B cell (primary cell): ENCODE measurements around the gene WDR86. TPM values are rescaled to one million over a fixed set of nuclear protein-coding genes. Genes with fewer than 3 reads are reported as not detected.

Experiments used
- ATAC-seq: fragments of 200-7000 bp; cut with Tn5 transposase; one replicate; pipeline ENCODE4 v1.10.0; 2021; ENCODE audit warnings: low read depth, mild to moderate bottlenecking, moderate number of reproducible peaks, moderate library complexity
- CTCF ChIA-PET: fragments of 350-600 bp; sonication (Branson Sonifier 250); formaldehyde crosslinking; loops from one replicate; lab custom pipeline; 2021; ENCODE audit warnings: antibody characterized with exemption, inconsistent platforms; lab: Charles Lee
- POLR2A ChIA-PET: fragments of 350-600 bp; sonication (Branson Sonifier 250); formaldehyde crosslinking; loops from one replicate; lab custom pipeline; 2021; ENCODE audit warnings: antibody characterized with exemption; lab: Charles Lee
- DNase-seq: peaks from one replicate; pipeline ENCODE4 v3.0.0; 2013
- H2AFZ ChIP-seq: 2 replicates; pipeline ENCODE4 v1.6.1; 2012; ENCODE audit warnings: mild to moderate bottlenecking, low read depth, low read length; ENCODE audit not compliant: insufficient read depth, poor library complexity, severe bottlenecking
- H3K27ac ChIP-seq, 2 donors: 1 replicate in 1 of 2; 2 replicates in 1 of 2; pipeline ENCODE4 v1.5.1; 2012 to 2013; ENCODE audit warnings: low read length in 2 of 2, mild to moderate bottlenecking in 2 of 2, moderate library complexity in 1 of 2
- H3K27me3 ChIP-seq, 4 experiments: fragments of 200-600 bp in 1 of 4; sonication (generic) in 1 of 4; replicated peaks in 1 of 4; 1 replicate in 2 of 4; 2 replicates in 2 of 4; pipeline versions ENCODE4 v1.6.1 to v1.7.0; 2013 to 2016; ENCODE audit warnings: low read length in 3 of 4, mild to moderate bottlenecking in 2 of 4, mixed read lengths in 1 of 4, moderate library complexity in 1 of 4; ENCODE audit not compliant: insufficient read depth in 4 of 4, control insufficient read depth in 3 of 4; ENCODE audit errors: control extremely low read depth in 1 of 4
- H3K36me3 ChIP-seq, 2 experiments: replicated peaks in 1 of 2; 1 replicate in 1 of 2; 2 replicates in 1 of 2; pipeline versions ENCODE4 v1.6.1 to v1.7.1; 2013; ENCODE audit warnings: low read length in 1 of 2; ENCODE audit not compliant: insufficient read depth in 2 of 2, control insufficient read depth in 1 of 2; ENCODE audit errors: control extremely low read depth in 1 of 2, extremely low read depth in 1 of 2
- H3K4me1 ChIP-seq, 2 donors: fragments of 200-600 bp in 1 of 2; sonication (generic) in 1 of 2; 1 replicate in 1 of 2; 2 replicates in 1 of 2; pipeline versions ENCODE4 v1.5.1 to v1.6.1; 2013 to 2017; ENCODE audit warnings: low read length in 2 of 2; ENCODE audit not compliant: control insufficient read depth in 2 of 2, insufficient read depth in 2 of 2
- H3K4me2 ChIP-seq: replicated peaks from 2 replicates; pipeline ENCODE3; 2012; ENCODE audit warnings: mild to moderate bottlenecking, low read depth, low read length; ENCODE audit not compliant: poor library complexity, severe bottlenecking
- H3K4me3 ChIP-seq, 5 experiments: fragments of 200-600 bp in 1 of 5; sonication (generic) in 1 of 5; 1 replicate in 3 of 5; 2 replicates in 2 of 5; pipeline versions ENCODE4 v1.5.1 to v1.7.0; 2011 to 2016; ENCODE audit warnings: low read length in 4 of 5, mild to moderate bottlenecking in 4 of 5, low read depth in 2 of 5, control low read depth in 1 of 5, moderate library complexity in 1 of 5; ENCODE audit not compliant: insufficient read depth in 1 of 5; ENCODE audit errors: control extremely low read depth in 1 of 5, extremely low read depth in 1 of 5
- H3K79me2 ChIP-seq: fragments of 200-600 bp; sonication (generic); one replicate; pipeline ENCODE4 v1.6.0; 2016; ENCODE audit warnings: low read length; ENCODE audit not compliant: control insufficient read depth, insufficient read depth
- H3K9ac ChIP-seq: fragments of 200-600 bp; sonication (generic); 2 replicates; pipeline ENCODE4 v1.6.1; 2017; ENCODE audit warnings: mild to moderate bottlenecking, low read length, moderate library complexity
- H3K9me3 ChIP-seq, 3 donors: one replicate each; pipeline versions ENCODE4 v1.6.1 to v1.7.1; 2013; ENCODE audit warnings: low read length in 2 of 3; ENCODE audit not compliant: control insufficient read depth in 2 of 3, insufficient read depth in 1 of 3; ENCODE audit errors: control extremely low read depth in 1 of 3
- H4K20me1 ChIP-seq: 2 replicates; pipeline ENCODE4 v1.6.0; 2012; ENCODE audit warnings: mild to moderate bottlenecking, low read length; ENCODE audit not compliant: insufficient read depth, control insufficient read depth, poor library complexity, severe bottlenecking
- H3K27ac Mint-ChIP-seq: one replicate; pipeline ENCODE4 v1.8.0; 2021; ENCODE audit warnings: mixed read lengths
- H3K27me3 Mint-ChIP-seq: one replicate; pipeline ENCODE4 v1.8.0; 2021; ENCODE audit warnings: mixed read lengths
- H3K4me1 Mint-ChIP-seq: one replicate; pipeline ENCODE4 v1.8.0; 2021; ENCODE audit warnings: mixed read lengths
- H3K4me3 Mint-ChIP-seq: one replicate; pipeline ENCODE4 v1.8.0; 2021; ENCODE audit warnings: mixed read lengths
- H3K9me3 Mint-ChIP-seq: one replicate; pipeline ENCODE4 v1.8.0; 2022; ENCODE audit warnings: mixed read lengths; ENCODE audit not compliant: insufficient read depth
- CTCF ChIP-seq: fragments of 200-600 bp; IDR thresholded peaks from one replicate; pipeline ENCODE4 v1.8.0; 2022; ENCODE audit warnings: antibody characterized with exemption, mild to moderate bottlenecking
- EZH2 ChIP-seq: IDR thresholded peaks from 2 replicates; pipeline ENCODE4 v1.6.1; 2012; ENCODE audit warnings: borderline replicate concordance, low read depth, mild to moderate bottlenecking, moderate library complexity, low read length; ENCODE audit not compliant: insufficient read depth, poor library complexity, severe bottlenecking
- WGBS: methylation state at CpG from one replicate; pipeline ENCODE4 v1.1.5; 2013; ENCODE audit warnings: missing lambda C conversion rate; ENCODE audit not compliant: insufficient coverage; 5-methylcytosine and 5-hydroxymethylcytosine counted together
- intact Hi-C: fragments of 100-400 bp; cut with micrococcal nuclease; formaldehyde crosslinking; loops from one replicate; pipeline ENCODE4 v1.10.0; 2022
- polyA plus RNA-seq: library from polyadenylated mRNA; depleted of rRNA; stranded (reverse); fragments of >200 nt; gene quantifications from 2 replicates; pipeline ENCODE4 v1.2.3, GENCODE V29; 2012
- total RNA-seq, 2 donors: library from RNA; stranded (reverse); fragments of 120-200 nt in 1 of 2; gene quantifications; 1 replicate in 1 of 2; 2 replicates in 1 of 2; pipeline versions ENCODE4 v1.2.3 to v1.2.4, GENCODE V29; 2013 to 2022

Gene WDR86
- total and polyA plus RNA-seq, 2 donors (not counting 1 experiment from before 2014, with no cell fraction given), result 1.4 to 1.5 TPM

- H3K4me2 ChIP-seq, result peak overlapping the region; percentile 69
- H3K9ac ChIP-seq, result peak overlapping the region; percentile 5
- Mint-ChIP-seq H3K4me3 (no peak overlapping the region), H3K4me1 (peaks cover 45% of the 10 kb centered on the region), H3K9me3 (no peaks in the 10 kb centered on the region), H3K27me3 (no peaks in the 10 kb centered on the region), H3K27ac (no peak overlapping the region)
- peak overlapping the region; percentile 82 to 99 for H3K27ac ChIP-seq
- ChIA-PET CTCF (interaction anchor here (1.0 to 9.4 kb wide), 11 partner anchors 11 to 430 kb away, joined by 3 to 225 read pairs (median 8); partner anchors contain the start of gene NUB1), POLR2A (interaction anchor here (0.9 kb wide), 1 partner anchor 52 kb away, joined by 3 read pairs; no protein-coding TSS in a partner anchor)
- H3K4me3 ChIP-seq, result peak overlapping the region in 1 of 5 experiments; percentile 44
- peaks cover 36 to 41% of the 10 kb centered on the region in 2 donors for H3K4me1 ChIP-seq
- WGBS, result no CpG with 5 or more reads among the region's 5 CpGs
- intact Hi-C loops, result loop anchor here (5.0 to 10.0 kb wide), 2 partner anchors 675 to 918 kb away; partner anchors contain the start of gene GALNT11
- H3K79me2 ChIP-seq, result peaks cover 49% of the 10 kb centered on the region
- no peak for DNase-seq
- peaks cover 18 to 57% of the 10 kb centered on the region in 2 experiments for H3K36me3 ChIP-seq
- H4K20me1 ChIP-seq, result peaks cover 36% of the 10 kb centered on the region
- H3K9me3 ChIP-seq, result no peaks in the 10 kb centered on the region
- H2AFZ ChIP-seq, result no peak overlapping the region
- no peaks in the 10 kb centered on the region for H3K27me3 ChIP-seq
- TF ChIP-seq EZH2 (no peak), CTCF (no peak)
- no peak for ATAC-seq
These were observed 57.3 kb downstream of the WDR86 start for GRCh38 chr7:151352512-151352911.

GRCh38 chr7:151351967-151352366 is 57.9 kb downstream of the WDR86 start:
- 14% methylated on average over 4 of the region's 6 CpGs for WGBS
- TF ChIP-seq EZH2 (no peak), CTCF (no peak)
- H3K4me3 ChIP-seq, result peak overlapping the region in 2 of 5 experiments; percentile 4 to 44
- H2AFZ ChIP-seq, result peak overlapping the region; percentile 52
- peak; percentile 75 for DNase-seq
- peaks cover 32% of the 10 kb centered on the region for H4K20me1 ChIP-seq
- H3K9me3 ChIP-seq, result no peaks in the 10 kb centered on the region
- H3K4me2 ChIP-seq, result peak overlapping the region; percentile 69
- ChIA-PET POLR2A (interaction anchor here (0.6 to 1.2 kb wide), 4 partner anchors 11 to 909 kb away, joined by 3 to 4 read pairs (median 3); partner anchors contain the start of gene NUB1), CTCF (interaction anchor here (1.0 to 9.4 kb wide), 10 partner anchors 11 to 431 kb away, joined by 3 to 225 read pairs (median 23); partner anchors contain the start of gene NUB1)
- peak overlapping the region; percentile 82 to 99 for H3K27ac ChIP-seq
- peak overlapping the region; percentile 76 for H3K27ac Mint-ChIP-seq
- no peaks in the 10 kb centered on the region for H3K9me3 Mint-ChIP-seq
- no peaks in the 10 kb centered on the region for H3K27me3 ChIP-seq
- intact Hi-C loops, result loop anchor here (2.0 to 10.0 kb wide), 3 partner anchors 15 to 917 kb away; partner anchors contain the start of gene GALNT11
- peaks cover 45% of the 10 kb centered on the region for H3K4me1 Mint-ChIP-seq
- H3K27me3 Mint-ChIP-seq, result no peaks in the 10 kb centered on the region
- peaks cover 18 to 57% of the 10 kb centered on the region in 2 experiments for H3K36me3 ChIP-seq
- ATAC-seq, result no peak
- peak overlapping the region; percentile 35 for H3K4me3 Mint-ChIP-seq
- H3K9ac ChIP-seq, result peak overlapping the region; percentile 5
- H3K4me1 ChIP-seq, result peaks cover 36 to 41% of the 10 kb centered on the region in 2 donors
- H3K79me2 ChIP-seq, result peaks cover 51% of the 10 kb centered on the region
